Measurements from ENCODE around the gene SSTR1.

SSTR1 gene, protein sequence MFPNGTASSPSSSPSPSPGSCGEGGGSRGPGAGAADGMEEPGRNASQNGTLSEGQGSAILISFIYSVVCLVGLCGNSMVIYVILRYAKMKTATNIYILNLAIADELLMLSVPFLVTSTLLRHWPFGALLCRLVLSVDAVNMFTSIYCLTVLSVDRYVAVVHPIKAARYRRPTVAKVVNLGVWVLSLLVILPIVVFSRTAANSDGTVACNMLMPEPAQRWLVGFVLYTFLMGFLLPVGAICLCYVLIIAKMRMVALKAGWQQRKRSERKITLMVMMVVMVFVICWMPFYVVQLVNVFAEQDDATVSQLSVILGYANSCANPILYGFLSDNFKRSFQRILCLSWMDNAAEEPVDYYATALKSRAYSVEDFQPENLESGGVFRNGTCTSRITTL

DNA sequence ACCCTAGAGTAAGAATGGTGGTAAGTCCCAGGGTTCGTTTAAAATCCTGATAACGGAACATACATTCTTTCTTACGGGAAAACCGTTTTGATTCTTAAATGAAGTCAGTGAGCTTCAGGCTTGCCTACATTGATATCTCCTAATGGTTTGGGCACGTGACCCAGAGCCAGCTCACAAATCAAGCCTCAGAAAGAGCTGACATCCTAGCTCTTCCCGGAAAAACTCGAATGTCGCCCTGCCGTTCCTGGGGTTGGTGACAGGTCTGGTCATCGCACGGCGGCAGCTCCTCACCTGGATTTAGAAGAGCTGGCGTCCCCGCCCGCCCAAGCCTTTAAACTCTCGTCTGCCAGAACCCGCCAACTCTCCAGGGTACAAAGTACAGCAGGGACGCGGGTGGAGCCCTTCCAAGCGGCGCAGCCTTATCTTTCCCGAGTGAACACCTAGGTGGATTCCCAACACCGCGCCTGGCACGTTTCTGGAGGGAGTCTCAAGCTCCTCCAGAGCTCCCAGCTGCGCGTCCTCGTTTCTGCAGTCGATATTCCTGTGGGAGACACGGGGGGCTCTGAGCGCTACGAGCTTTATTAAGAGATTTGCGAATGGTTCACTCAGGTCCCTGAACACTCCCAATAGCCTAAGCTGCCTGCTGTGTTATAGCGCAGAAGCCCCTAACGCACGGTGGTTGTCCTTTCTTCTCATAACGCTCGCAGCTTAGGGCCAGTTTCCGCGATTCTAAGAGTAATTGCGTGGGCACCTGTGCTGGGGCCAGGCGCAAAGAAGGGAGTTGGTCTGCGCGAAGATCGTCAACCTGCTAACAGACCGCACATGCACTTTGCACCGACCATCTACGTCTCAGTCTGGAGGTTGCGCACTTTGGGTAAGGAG, at the start of gene SSTR1:
TSS of gene SSTR1 (plus strand) at position 169 of the 882 bp plus-strand sequence. CDS start 1,486 bp downstream, outside the sequence.
- Histone ChIP-seq H3K9ac (ENCODE audit: low read depth, low read length) (no peak within 1 kb of the TSS), H3K9me3 (ENCODE audit: control insufficient read depth, insufficient read depth, low read length) (peaks cover 3% of the 10 kb centered on the region; the same call in 1 of the 2 replicates), H3K4me3 (ENCODE audit: low read depth, low read length) (peak within 1 kb of the TSS; percentile 50), H3K4me1 (ENCODE audit: control insufficient read depth, insufficient read depth, low read length) (peaks cover 18% of the 10 kb centered on the region), H3K27me3 (ENCODE audit: control insufficient read depth, insufficient read depth, low read length) (peaks cover 80% of the 10 kb centered on the region), H3K36me3 (ENCODE audit: control insufficient read depth, insufficient read depth, low read length) (no peaks in the 10 kb centered on the region), H3K27ac (ENCODE audit: low read depth, low read length) (no peak within 1 kb of the TSS)

DNA sequence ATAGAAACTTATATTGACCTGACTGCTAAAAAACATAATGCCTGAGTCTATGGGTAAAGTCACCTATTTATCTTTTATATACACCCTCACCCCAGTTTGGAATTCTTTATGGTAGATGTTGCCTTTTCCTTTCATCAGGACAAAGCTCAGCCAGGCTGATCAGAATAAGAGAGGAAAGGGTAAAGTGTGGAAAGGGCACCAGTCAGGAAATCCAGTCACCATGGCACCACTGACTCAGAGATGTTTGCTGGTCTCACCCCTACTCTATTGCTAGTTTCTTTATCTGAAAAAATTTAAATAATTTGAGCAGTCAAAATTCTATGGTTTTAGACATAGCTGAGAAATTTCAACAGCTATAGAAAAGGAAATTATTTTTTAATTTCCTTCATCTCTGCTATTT, 49.2 kb upstream of the SSTR1 start:
- no peak overlapping the region for H3K27ac ChIP-seq (ENCODE audit: low read depth, low read length)
- H3K4me3 ChIP-seq (ENCODE audit: low read depth, low read length): no peak overlapping the region
- no peak overlapping the region for H3K9ac ChIP-seq (ENCODE audit: low read depth, low read length)
- H3K36me3 ChIP-seq (ENCODE audit: control insufficient read depth, insufficient read depth, low read length): no peaks in the 10 kb centered on the region
- peaks cover 17% of the 10 kb centered on the region for H3K4me1 ChIP-seq (ENCODE audit: control insufficient read depth, insufficient read depth, low read length)
- no peaks in the 10 kb centered on the region for H3K27me3 ChIP-seq (ENCODE audit: control insufficient read depth, insufficient read depth, low read length)
- H3K9me3 ChIP-seq (ENCODE audit: control insufficient read depth, insufficient read depth, low read length): no peaks in the 10 kb centered on the region

DNA sequence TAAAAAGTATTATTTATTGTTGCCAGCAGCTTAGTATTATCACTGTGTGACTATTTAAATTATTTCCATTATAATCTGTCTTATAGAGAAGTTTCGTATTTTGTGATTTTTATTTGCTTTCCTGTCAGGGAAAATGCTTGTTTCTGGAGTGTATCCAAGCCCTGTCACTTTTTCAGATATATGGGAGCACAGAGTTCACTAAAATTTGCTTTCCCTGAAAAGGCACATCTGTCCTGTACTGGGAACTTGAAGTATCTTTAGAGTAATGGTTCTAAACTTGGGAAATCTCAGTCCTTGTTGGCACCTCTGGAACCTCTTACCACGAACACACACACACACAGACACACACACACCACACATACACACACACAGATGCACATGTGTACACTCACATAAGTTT, 39.3 kb upstream of the SSTR1 start:
- no peaks in the 10 kb centered on the region for H3K36me3 ChIP-seq (ENCODE audit: control insufficient read depth, insufficient read depth, low read length)
- no peaks in the 10 kb centered on the region for H3K9me3 ChIP-seq (ENCODE audit: control insufficient read depth, insufficient read depth, low read length)
- no peak overlapping the region for H3K4me3 ChIP-seq (ENCODE audit: low read depth, low read length)
- no peak overlapping the region for H3K9ac ChIP-seq (ENCODE audit: low read depth, low read length)
- no peaks in the 10 kb centered on the region; the same call in 1 of the 2 replicates for H3K27me3 ChIP-seq (ENCODE audit: control insufficient read depth, insufficient read depth, low read length)
- no peak overlapping the region for H3K27ac ChIP-seq (ENCODE audit: low read depth, low read length)
- H3K4me1 ChIP-seq (ENCODE audit: control insufficient read depth, insufficient read depth, low read length): 0 out of 2 replicates have a peak, but pooled peaks cover 6% of the 10 kb centered on the region

DNA sequence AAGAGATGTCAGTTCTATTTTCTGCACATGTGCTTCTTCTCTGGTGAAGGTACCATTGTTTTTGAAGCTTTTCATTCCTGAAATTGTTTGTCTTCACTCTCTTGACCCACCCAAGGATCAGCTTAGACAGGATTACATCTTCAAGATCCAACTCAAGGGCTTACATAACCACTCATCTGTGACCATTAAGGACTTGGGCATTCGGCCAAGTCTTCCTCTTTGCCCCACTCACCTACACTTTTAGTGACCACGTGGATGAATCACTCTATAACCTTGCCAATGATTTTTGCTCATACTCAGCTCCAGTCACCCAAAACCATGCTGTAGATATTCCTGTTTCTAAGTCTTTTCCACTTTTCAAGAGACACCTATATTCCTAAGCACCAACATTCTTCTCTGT, 36.5 kb upstream of the SSTR1 start:
- H3K36me3 ChIP-seq (ENCODE audit: control insufficient read depth, insufficient read depth, low read length): no peaks in the 10 kb centered on the region
- no peak overlapping the region for H3K9ac ChIP-seq (ENCODE audit: low read depth, low read length)
- H3K27me3 ChIP-seq (ENCODE audit: control insufficient read depth, insufficient read depth, low read length): no peaks in the 10 kb centered on the region; the same call in 1 of the 2 replicates
- H3K4me1 ChIP-seq (ENCODE audit: control insufficient read depth, insufficient read depth, low read length): 0 out of 2 replicates have a peak, but pooled peaks cover 9% of the 10 kb centered on the region
- no peak overlapping the region for H3K27ac ChIP-seq (ENCODE audit: low read depth, low read length)
- H3K4me3 ChIP-seq (ENCODE audit: low read depth, low read length): no peak overlapping the region
- H3K9me3 ChIP-seq (ENCODE audit: control insufficient read depth, insufficient read depth, low read length): no peaks in the 10 kb centered on the region

DNA sequence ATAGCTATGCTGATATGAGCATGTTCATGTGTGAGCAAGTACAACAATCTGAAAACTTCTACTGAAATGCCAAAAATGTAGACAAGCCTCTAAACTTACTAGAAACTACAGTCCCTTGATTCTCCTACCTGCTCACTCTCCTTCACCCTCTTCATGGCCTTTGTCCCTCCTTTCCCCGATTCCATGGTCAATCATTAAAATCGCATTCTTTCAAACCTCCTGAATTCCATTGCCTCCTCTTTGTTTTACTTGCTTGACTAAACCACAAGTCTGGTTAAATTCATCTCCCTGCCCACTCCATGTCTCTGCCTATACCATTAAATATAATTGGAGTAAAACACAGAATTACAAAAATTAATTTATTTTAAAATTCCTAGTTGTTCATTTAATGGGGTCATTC, 33.0 kb upstream of the SSTR1 start:
- Histone ChIP-seq H3K27me3 (ENCODE audit: control insufficient read depth, insufficient read depth, low read length) (no peaks in the 10 kb centered on the region; the same call in 1 of the 2 replicates), H3K27ac (ENCODE audit: low read depth, low read length) (no peak overlapping the region), H3K36me3 (ENCODE audit: control insufficient read depth, insufficient read depth, low read length) (no peaks in the 10 kb centered on the region), H3K4me3 (ENCODE audit: low read depth, low read length) (no peak overlapping the region), H3K4me1 (ENCODE audit: control insufficient read depth, insufficient read depth, low read length) (0 out of 2 replicates have a peak, but pooled peaks cover 6% of the 10 kb centered on the region), H3K9ac (ENCODE audit: low read depth, low read length) (no peak overlapping the region), H3K9me3 (ENCODE audit: control insufficient read depth, insufficient read depth, low read length) (no peaks in the 10 kb centered on the region)

DNA sequence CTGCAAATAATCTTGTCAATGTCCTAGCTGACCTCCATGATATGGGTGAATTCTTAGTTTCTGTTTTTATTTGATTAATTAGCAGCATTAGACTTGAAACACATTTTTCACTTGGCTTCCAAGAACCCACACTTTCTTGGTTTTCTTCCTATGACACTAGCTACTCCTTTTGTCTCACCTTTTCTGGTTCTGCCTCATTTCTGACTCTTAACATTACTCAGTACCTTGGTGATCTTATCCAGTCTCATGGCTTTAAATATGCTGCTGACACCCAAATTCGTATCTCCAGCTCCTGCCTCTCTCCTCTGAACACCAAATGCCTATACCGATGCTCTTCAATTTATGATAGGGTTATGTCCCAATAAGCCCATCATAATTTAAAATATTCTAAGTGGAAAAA, 32.0 kb upstream of the SSTR1 start:
- Histone ChIP-seq H3K4me1 (ENCODE audit: control insufficient read depth, insufficient read depth, low read length) (0 out of 2 replicates have a peak, but pooled peaks cover 6% of the 10 kb centered on the region), H3K4me3 (ENCODE audit: low read depth, low read length) (no peak overlapping the region), H3K36me3 (ENCODE audit: control insufficient read depth, insufficient read depth, low read length) (no peaks in the 10 kb centered on the region), H3K27me3 (ENCODE audit: control insufficient read depth, insufficient read depth, low read length) (no peaks in the 10 kb centered on the region; the same call in 1 of the 2 replicates), H3K9me3 (ENCODE audit: control insufficient read depth, insufficient read depth, low read length) (peaks cover 8% of the 10 kb centered on the region), H3K27ac (ENCODE audit: low read depth, low read length) (no peak overlapping the region), H3K9ac (ENCODE audit: low read depth, low read length) (no peak overlapping the region)

DNA sequence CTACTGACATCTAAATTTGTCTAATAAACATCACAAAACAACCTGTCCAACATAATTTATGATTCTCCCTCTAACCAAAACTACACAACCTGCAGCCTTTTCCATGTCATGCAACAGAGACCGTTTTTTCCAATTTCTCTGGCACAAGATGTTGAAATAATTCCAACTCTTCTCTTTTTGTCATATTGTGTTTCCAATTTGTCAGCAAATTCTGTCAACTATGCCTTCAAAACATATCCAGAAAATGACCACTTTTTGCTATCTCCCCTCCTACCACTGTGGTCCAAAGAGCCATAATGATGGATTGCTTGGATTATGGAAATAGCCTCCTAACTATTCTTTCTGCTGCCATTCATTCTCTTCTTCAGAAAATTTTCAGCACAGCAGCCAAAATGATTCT, 31.3 kb upstream of the SSTR1 start:
- H3K27me3 ChIP-seq (ENCODE audit: control insufficient read depth, insufficient read depth, low read length): no peaks in the 10 kb centered on the region; the same call in 1 of the 2 replicates
- H3K9ac ChIP-seq (ENCODE audit: low read depth, low read length): no peak overlapping the region
- H3K4me1 ChIP-seq (ENCODE audit: control insufficient read depth, insufficient read depth, low read length): 0 out of 2 replicates have a peak, but pooled peaks cover 6% of the 10 kb centered on the region
- H3K4me3 ChIP-seq (ENCODE audit: low read depth, low read length): no peak overlapping the region
- H3K27ac ChIP-seq (ENCODE audit: low read depth, low read length): no peak overlapping the region
- H3K9me3 ChIP-seq (ENCODE audit: control insufficient read depth, insufficient read depth, low read length): peaks cover 8% of the 10 kb centered on the region
- no peaks in the 10 kb centered on the region for H3K36me3 ChIP-seq (ENCODE audit: control insufficient read depth, insufficient read depth, low read length)

DNA sequence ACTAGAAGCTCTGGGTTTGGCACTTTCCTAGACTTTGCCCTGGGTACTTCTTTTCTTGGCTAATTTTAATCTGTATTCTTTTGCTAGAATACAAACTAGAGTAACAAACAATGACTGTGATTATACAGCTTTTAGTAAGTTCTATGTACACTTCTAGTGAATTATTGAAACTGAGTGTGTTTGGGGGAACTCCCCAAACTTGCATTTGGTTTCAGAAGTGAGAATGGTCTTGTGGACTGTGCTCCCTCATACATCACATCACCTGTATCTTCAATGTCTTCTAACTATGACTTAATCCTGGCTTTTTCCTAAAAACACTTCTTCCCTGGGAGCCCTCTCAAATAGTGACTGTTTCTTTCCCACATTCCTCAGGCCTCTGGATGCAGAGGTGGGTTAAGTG, 23.6 kb upstream of the SSTR1 start:
- Histone ChIP-seq H3K4me3 (ENCODE audit: low read depth, low read length) (no peak overlapping the region), H3K4me1 (ENCODE audit: control insufficient read depth, insufficient read depth, low read length) (peaks cover 19% of the 10 kb centered on the region), H3K9me3 (ENCODE audit: control insufficient read depth, insufficient read depth, low read length) (peaks cover 8% of the 10 kb centered on the region), H3K9ac (ENCODE audit: low read depth, low read length) (no peak overlapping the region), H3K27me3 (ENCODE audit: control insufficient read depth, insufficient read depth, low read length) (no peaks in the 10 kb centered on the region), H3K36me3 (ENCODE audit: control insufficient read depth, insufficient read depth, low read length) (no peaks in the 10 kb centered on the region), H3K27ac (ENCODE audit: low read depth, low read length) (no peak overlapping the region)

DNA sequence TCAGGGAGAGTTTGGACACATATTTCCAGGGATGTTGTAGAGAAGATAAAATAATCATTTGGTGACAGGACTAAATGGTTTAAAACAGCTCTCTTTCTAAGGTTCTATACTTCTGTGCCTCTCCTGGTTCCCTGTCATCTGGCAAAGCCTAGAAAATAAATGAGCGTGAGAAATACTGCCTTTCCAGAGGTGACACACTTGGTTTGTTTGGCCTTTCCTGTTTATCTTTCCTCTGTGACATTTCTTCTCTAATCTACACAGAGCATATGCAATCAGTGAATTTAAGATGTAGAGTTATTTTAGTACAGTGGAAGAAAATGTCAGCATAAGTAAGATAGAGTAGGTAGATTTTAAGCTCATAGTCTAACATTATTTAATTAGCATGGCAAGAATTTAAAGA, 22.0 kb upstream of the SSTR1 start:
- Histone ChIP-seq H3K9me3 (ENCODE audit: control insufficient read depth, insufficient read depth, low read length) (no peaks in the 10 kb centered on the region), H3K4me1 (ENCODE audit: control insufficient read depth, insufficient read depth, low read length) (peaks cover 30% of the 10 kb centered on the region), H3K4me3 (ENCODE audit: low read depth, low read length) (no peak overlapping the region), H3K27ac (ENCODE audit: low read depth, low read length) (no peak overlapping the region), H3K9ac (ENCODE audit: low read depth, low read length) (no peak overlapping the region), H3K36me3 (ENCODE audit: control insufficient read depth, insufficient read depth, low read length) (no peaks in the 10 kb centered on the region), H3K27me3 (ENCODE audit: control insufficient read depth, insufficient read depth, low read length) (no peaks in the 10 kb centered on the region)

DNA sequence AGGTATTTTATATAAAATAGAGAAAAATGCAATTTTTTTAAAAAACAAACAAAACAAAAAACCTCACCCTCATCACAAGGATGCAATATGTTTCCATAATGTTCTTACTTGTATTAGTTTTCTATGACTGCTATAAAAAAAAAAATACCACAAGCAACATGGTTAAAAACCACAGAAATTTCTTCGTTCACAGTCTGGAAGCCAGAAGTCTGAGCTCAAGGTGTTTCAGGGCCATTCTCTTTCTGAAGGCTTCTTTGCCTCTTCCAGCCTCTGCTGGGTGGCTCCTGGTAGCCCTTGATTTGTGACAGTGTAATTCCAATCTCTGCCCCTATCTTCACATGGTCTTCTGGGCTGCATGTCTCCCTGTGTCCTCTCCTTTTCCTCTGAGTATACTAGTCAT, 21.5 kb upstream of the SSTR1 start:
- Histone ChIP-seq H3K9ac (ENCODE audit: low read depth, low read length) (no peak overlapping the region), H3K4me3 (ENCODE audit: low read depth, low read length) (no peak overlapping the region), H3K36me3 (ENCODE audit: control insufficient read depth, insufficient read depth, low read length) (no peaks in the 10 kb centered on the region), H3K27ac (ENCODE audit: low read depth, low read length) (no peak overlapping the region), H3K27me3 (ENCODE audit: control insufficient read depth, insufficient read depth, low read length) (no peaks in the 10 kb centered on the region), H3K9me3 (ENCODE audit: control insufficient read depth, insufficient read depth, low read length) (no peaks in the 10 kb centered on the region), H3K4me1 (ENCODE audit: control insufficient read depth, insufficient read depth, low read length) (peaks cover 30% of the 10 kb centered on the region)

DNA sequence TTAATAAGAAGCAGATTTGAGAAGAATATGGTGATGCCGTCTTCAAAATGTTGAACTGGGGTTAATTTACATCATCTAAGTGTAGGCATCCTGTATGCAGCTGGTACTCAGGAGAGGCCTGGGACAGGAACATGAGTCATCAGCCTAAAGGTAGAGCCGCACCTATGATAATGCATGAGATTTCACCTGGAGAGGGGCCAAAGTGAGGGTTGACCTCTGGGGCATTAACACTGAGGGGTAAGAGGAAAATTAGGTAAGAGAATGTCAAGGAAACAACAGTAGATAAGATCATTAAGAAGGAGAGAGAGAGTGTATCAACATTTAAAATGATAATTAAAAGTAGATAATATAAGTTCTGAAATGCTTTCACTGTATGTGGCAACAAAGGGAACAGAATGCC, 20.2 kb upstream of the SSTR1 start:
- Histone ChIP-seq H3K9me3 (ENCODE audit: control insufficient read depth, insufficient read depth, low read length) (no peaks in the 10 kb centered on the region), H3K9ac (ENCODE audit: low read depth, low read length) (no peak overlapping the region), H3K4me1 (ENCODE audit: control insufficient read depth, insufficient read depth, low read length) (peaks cover 30% of the 10 kb centered on the region), H3K27ac (ENCODE audit: low read depth, low read length) (no peak overlapping the region), H3K4me3 (ENCODE audit: low read depth, low read length) (no peak overlapping the region), H3K27me3 (ENCODE audit: control insufficient read depth, insufficient read depth, low read length) (no peaks in the 10 kb centered on the region), H3K36me3 (ENCODE audit: control insufficient read depth, insufficient read depth, low read length) (no peaks in the 10 kb centered on the region)

All from HUES48 (cell line).